GM12874 (cell line): ENCODE results near the gene BMP8A.

Source experiments
- CTCF ChIP-seq: IDR thresholded peaks from 2 replicates; pipeline ENCODE4 v1.5.1; 2011; ENCODE audit warnings: low read depth, mild to moderate bottlenecking, control low read depth, low read length, moderate library complexity; ENCODE audit not compliant: insufficient read depth

Gene BMP8A

GRCh38 chr1:39531526-39531925, 40.1 kb downstream of the BMP8A start:
- no peak for TF ChIP-seq CTCF

- no peak for TF ChIP-seq CTCF
These were observed 42.0 kb downstream of the BMP8A start for GRCh38 chr1:39533442-39533841.

- no peak for TF ChIP-seq CTCF
These were observed 47.3 kb downstream of the BMP8A start for GRCh38 chr1:39538531-39539251.

- peak; percentile 84 for TF ChIP-seq CTCF
These were observed 47.9 kb downstream of the BMP8A start for GRCh38 chr1:39539252-39539790.

DNA sequence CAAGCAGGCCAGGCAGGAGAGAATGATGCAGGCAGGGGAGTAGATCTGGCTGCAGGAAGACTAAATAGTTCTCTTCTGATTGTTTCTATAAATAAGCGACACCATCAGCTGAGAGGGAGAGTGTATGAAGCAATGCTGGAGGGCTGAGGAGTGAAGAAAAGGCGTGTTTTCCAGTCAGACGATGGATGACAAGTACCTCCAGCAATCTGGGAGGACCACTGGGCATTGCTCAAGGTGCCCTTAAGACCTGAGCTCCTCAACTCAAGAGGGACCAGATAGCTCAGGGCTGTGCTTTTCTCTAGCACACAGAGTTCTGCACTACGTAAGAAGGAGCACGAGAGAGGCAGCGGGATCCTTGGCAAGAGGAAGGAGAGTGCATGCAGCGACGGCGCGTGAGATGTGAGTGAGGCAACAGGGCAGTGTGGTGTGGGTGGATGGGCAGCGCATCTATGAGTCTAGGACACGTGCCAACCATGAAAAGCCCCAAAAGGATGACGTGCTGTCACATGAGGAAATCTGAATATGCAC, 49.1 kb downstream of the BMP8A start:
- TF ChIP-seq CTCF = no peak

DNA sequence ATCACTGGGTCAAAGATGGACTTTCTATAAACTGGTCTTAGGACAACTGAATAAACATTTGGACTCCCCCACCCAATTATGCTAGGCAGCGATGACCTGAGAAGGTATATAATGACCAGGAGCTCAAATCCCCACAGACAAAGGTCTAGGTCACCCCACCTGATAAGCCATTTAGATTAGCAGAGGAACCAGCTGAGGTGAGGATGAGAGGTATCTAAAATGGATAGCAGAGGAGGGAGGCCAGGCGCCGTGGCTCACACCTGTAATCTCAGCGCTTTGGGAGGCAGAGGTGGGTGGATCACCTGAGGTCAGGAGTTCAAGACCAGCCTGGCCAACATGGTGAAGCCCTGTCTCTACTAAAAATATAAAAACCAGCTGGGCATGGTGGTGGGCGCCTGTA, 51.5 kb downstream of the BMP8A start:
- TF ChIP-seq CTCF = no peak

GRCh38 chr1:39544327-39544726, 52.9 kb downstream of the BMP8A start:
- TF ChIP-seq CTCF = no peak
